ENCODE measurements around the gene AGXT.
"Not testable (repeated sequence)": the region's sequence is repeated elsewhere in the genome, so short reads cannot be mapped to it uniquely, and the experiment has no call there.

AGXT gene

DNA sequence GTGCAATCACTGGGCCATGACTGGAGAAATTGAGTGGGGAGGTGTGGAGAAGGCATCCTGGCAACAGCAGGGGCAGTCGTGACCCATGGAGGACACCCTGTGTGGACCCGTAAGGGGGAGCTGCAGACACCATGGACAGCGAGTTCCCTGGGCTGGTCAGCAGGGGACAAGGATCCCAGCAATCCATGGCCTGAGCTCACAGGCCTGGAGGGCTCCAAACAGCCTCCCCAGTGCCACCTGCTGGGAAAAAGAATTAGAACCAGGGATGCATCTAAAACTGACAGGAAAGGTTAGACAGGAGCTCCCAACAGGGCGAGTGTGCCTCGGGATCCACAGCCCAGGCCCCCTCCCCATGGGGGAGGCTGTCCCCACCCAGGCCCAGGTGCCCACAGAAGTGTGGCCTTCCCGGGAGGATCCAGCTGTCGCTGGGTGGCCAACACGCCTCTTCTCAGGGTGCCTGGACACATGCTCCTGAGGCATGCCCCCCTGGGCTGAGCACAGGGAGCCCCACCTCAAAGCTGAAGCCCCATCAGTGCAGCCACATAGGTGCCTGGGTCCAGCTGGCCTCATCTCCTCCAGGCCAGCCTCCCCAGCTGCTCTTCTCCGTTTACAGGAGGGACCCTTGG is 28.1 kb upstream of the AGXT start:
- DNase-seq (ENCODE audit: low read depth), result peak; percentile 35

DNA sequence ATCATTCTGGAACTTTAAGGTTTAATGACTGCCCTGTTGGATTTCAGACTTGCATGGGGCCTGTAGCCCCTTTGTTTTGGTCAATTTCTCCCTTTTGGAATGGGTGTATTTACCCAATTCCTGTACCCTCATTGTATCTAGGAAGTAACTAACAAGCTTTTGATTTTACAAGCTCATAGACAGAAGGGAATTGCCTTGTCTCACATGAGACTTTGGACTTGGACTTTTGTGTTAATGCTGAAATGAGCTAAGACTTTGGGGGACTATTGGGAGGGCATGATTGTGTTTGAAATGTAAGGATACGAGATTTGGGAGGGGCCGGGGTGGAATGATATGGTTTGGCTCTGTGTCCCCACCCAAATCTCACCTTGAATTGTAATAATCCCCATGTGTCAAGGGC is 22.3 kb upstream of the AGXT start:
- DNase-seq (ENCODE audit: low read depth), result not testable (repeated sequence)

DNA sequence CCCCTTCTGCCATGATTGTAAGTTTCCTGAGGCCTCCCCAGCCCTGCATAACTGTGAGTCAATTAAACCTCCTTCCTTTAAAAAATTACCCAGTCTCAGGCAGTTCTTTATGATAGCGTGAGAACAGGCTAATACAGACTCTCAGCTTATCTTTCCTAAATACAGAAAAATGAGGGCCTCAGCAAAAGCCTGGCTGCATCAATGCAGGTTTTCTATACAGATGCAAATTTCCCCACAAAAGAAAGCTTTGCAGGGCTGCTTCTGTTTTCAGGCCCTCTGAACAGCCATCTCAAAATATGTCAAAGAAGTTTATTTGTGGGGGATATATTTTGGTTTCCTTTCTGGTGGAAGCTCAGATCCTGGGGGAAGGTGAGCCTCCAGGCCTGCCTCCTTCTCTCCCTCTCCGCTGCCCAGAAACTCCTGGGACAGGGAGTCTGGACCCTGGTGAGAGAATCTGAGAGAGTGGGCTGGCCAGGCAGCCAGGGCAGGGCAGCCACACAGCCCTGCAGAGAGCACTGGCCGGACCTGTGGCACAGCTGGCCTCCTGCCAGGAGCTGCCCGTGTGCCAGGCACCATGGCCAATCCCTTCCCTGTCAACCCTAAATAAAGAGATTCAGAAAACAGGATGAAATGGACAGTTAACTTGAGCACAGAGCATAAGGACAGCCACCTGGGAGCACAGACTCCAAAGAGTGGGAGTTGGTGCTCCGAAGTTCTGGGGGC is 21.6 kb upstream of the AGXT start:
- DNase-seq (ENCODE audit: low read depth), result no peak

DNA sequence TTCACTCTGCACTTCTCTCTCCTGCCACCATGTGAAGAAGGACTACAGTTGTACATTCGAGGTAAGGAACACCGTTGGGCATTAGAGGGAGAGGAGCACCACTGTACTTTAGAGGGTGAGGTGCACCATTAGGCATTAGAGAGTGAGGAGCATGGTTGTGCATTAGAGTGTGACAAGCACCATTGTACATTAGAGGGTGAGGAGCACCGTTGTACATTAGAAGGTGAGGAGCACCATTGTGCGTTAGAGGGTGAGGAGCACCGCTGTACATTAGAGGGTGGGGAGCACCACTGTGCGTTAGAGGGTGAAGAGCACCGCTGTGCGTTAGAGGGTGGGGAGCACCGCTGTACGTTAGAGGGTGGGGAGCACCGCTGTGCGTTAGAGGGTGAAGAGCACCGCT is 20.8 kb upstream of the AGXT start:
- DNase-seq (ENCODE audit: low read depth), result no peak

DNA sequence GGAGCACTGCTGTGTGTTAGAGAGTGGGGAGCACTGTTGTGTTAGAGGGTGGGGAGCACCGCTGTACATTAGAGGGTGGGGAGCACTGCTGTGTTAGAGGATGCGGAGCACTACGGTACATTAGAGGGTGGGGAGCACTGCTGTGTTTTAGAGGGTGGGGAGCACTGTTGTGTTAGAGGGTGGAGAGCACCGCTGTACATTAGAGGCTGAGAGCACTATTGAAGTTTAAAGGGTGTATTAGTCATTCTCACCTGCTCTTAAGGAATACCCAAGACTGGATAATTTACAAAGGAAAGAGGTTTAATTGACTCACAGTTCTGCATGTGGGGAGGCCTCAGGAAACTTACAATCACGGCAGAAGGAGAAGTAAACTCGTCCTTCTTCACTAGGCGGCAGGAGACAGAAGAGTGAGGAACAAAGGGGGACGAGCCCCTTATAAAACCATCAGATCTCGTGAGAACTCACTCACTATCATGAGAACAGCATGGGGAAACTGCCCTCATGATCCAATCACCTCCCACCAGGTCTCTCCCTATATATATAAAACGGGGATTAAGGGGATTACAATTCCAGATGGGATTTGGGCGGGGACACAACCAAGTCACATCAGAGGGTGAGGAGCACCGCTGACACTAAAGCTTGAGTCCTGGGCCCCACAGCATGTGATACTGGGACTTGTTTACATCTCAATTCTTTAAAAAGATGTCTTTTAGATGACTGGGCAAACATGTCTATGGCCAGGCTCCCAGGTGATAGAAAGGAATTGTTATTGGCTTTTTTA is 19.5 kb upstream of the AGXT start:
- no peak for DNase-seq (ENCODE audit: low read depth)

DNA sequence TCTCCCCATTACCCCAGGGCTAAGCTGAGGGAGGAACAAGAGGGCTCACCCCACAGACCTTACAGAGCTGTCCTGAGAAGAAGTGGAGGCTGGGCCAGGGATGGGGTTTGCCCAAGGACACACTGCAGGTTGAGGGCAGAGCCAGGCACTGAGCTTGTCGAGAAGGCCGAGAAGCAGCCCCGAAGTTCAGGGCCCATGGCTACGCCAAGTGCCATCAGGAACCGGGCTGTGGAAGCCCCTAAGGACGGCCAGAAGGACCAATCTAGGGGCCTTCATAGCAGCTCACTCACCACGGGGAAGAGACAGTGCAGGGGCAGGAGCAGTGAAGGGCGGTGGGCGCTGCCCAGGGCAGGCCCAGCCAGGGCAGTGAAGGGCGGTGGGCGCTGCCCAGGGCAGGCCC is 18.6 kb upstream of the AGXT start:
- no peak for DNase-seq (ENCODE audit: low read depth)

DNA sequence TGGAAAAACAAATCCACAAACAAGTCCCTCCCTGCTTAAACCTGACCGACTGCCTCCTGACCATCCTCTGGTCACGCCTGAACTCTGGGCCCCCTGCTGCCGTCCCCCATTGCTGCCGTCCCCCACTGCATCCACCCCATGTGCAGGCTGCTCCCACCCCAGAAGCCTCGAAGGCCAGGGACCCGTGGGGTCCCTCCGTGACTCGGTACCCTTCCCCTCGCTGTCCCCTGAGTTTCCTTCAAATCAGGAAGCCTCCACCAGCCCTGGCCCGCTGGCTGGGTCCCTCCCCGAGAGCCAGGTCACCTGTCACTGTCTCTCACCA is 17.9 kb upstream of the AGXT start:
- DNase-seq (ENCODE audit: low read depth), result no peak

DNA sequence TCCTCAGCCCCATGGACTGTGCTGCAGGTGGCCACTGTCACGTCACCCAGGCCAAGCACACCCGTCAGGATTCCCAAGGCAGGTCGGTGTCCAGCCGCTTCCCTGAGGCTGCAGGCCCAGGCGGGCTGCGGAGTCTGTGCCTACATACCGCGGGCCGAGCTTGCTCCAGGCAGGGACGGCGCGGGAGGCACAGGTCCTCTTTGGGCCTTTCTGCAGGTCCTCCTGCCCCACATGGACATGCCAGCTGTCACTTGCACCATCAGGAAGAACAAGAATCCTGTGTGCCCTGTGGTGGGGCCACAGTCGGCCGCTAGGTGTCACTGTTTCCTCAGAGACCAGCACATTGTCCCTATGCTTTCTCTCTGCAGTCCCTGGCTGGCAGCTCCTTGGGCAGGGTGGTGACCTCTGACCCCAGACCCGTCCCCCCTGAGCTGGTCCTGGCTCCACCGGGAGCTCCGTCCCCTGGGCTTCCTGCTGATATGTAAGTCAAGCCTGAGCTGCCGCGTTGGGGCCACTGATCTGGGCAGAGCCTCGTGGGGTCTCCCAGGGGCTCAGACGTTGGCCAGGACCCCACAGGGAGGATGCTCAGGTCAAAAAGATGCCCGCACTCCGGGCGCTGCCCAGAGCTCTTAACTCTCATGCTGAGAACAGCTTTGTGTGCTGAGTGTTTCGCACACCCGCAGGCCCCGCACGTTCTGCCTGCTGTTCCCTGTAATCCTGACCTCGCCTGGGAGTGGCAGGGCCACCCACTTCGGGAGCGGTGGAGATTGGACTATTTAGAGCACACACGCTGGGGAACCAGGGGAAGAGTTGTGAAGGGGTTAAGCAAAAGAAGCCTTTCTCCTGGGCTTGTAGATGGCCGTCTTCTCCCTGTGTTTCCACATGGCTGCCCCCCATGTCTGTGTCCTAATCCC is 17.3 kb upstream of the AGXT start:
- DNase-seq (ENCODE audit: low read depth), result peak; percentile 60

DNA sequence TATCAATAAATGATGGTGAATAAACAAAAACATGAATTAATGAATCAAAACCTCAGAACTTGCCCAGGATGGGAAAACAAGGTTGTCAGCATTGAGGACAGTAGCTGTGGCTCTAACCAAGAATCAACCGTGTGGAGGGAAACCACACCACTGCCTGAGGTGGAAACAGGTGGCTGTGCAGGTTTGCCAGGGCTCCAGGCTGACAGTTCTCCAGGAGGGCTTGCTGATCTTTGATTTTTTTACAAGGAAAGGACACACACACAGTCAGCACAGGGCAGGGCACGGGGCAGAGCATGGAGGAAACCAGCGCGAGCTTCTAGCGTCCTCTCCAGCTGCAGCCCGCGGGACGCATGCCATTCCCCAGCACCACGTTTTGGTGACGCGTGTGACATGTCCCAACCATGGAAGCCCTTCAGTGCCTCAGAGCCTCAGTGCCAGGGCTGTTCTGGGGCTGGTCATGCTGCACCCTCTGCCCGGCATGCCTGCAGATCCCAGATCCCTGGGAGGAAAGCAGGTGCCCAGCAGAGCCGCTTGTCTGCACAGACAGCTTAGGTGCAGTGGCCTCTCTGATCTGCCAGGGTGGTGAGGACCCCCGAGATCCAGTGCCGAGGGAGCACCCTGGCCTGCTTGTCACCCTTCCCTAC is 15.8 kb upstream of the AGXT start:
- no peak for DNase-seq (ENCODE audit: low read depth)

DNA sequence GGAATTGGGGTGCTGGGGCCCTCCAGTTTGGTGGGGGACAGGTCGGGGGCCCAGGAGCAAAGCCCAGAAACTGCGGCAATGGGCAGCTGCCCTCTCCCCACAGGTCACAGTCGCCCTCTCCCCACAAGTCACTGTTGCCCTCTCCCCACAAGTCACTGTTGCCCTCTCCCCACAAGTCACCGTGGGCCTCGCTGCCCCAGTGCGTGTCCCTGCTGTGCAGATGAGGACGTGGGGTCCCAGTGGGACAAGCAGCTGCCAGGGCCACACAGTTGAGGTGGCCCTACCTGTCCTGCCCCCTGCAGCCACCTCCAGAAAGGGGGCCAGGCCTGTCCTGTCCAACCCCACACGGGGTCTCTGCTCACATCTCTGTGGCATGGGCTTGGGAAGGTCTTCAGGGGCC is 13.0 kb upstream of the AGXT start:
- DNase-seq (ENCODE audit: low read depth), result no peak

DNA sequence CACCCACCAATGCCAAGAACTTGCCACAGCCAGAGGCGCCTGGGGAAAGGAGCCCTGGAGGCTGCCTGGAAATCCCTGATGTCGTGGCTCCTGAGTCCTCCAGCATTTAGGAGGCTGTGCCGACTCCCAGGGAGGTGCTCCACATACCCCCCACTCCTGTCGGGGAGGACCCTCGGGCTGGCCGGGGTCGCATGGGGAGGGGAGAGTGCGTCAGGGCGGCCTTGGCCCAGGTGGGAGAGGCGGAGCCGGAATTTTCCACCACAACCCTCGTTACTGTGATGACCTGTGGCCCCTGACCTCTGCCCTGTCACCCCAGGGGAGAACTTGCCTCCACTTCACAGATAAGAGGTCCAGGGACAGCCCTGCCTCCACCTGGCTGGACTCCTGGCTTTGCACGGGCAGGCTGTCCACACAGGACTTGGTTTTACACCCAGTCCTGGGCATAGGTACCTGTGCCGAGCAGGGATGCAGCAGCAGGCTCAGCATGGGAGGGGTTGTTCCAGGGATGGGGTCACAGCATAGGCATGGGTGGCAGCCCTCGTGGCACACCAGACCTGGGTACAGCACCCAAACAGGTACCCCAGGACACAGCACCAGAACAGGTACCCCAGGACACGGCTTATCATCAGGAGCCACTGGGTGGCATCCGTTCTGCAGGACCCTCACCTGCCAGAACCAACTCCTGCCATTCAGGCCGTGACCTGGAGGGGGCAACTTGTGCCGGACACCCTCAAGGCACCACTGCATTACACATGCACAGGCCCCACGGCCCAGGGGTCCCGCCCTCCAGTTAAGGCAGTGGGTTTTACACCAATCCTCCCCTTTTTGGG is 12.3 kb upstream of the AGXT start:
- DNase-seq (ENCODE audit: low read depth), result no peak

DNA sequence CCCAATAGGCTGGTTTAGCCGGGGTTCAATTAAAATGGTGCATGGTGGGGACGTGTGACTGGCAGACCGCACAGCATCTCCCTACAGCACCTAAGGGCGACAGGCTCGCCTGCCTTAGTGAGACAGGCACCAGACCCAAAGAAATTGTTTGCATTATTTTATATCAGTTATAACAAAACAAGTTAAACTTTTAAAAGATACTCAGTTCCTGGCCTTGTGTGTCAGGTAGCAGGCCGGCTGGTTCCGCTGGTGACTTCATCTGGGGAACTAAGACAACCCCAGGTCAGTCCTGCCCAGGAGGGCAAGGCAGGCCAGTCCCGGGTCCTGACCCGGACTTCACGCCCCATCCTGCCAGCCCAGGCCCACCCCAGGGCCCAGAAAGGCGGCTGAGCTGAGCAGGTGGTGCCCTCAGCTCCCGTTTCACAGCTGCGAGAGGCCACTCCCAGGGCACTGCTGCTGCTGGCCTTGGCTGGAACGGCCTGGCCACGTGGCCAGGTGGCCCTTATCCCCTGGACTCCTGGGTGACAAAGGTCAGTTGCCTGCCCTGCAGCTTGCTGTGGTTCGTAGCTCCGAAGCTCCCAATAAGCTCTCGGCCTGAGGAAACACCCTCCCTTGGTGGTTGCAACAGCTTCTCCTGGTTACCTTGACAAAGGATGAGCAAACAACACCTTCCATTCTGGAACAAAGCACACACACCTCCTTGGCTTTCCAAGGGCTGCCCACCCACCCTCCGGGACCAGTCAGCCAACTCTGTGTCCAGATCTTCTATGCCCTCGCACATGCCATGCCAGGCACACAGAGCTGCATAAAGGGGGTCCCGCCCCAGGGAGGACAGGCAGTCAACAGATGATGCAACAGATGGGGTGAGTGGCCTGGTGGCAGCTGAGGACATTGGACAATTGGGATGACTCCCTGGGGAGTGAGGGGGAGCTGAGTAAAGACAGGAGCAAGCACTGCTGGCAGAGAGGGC is 11.3 kb upstream of the AGXT start:
- DNase-seq (ENCODE audit: low read depth), result no peak

DNA sequence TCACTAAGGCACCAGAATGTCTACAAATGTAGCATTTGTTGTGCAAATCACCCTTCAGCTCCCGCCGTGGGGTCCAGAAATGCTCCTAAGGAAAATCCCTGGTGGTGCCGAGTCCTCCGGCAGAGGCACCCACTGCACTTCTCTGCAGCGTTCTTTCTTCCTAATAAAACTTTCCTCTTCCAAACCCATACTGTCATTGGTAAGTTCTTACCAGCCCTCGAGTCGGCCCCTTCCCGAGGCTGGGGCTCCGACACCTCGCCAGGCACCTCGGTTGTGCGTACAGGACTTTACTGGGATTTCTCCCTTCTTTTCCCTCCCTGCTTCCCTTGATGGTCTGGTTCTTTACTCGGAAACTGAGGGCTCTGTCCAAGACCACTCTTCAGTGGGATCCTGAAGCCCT is 10.3 kb upstream of the AGXT start:
- DNase-seq (ENCODE audit: low read depth), result no peak

DNA sequence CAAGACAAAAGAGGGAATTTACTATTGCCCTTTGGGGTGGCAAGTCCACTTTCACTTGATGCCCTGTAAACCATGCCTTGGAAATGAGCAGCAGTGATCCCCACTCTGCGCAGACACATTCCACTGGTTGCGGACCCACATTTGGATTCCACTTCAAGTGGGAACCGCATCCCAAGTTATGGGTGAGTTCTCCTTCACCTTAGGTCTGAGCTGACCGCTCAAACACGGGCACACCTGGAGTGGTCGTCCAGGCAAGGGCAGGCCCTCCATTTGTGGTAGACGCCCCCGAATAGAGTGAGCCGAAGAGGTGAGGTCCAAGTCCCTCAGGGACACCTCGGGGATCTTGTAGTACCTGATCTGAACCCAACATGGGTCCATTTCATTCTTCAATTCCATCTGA is 9.8 kb upstream of the AGXT start:
- DNase-seq (ENCODE audit: low read depth), result no peak

DNA sequence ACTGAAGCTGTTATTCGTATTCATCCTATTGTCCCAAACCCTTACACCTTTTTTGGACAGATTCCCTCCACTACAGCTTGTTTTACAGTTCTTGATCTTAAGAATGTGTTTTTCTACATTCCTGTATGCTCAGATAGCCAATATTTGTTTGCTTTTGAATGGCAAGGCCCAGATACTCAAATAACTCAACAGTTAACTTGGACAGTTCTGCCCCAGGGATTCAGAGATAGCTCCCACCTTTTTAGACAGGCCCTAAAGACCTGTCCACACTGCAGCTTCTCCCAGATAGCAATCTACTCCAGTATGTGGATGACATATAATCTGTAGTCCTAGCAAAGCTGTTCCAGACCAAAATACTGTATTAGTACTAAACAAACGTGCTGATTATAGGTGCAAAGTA is 7.1 kb upstream of the AGXT start:
- no peak for DNase-seq (ENCODE audit: low read depth)

DNA sequence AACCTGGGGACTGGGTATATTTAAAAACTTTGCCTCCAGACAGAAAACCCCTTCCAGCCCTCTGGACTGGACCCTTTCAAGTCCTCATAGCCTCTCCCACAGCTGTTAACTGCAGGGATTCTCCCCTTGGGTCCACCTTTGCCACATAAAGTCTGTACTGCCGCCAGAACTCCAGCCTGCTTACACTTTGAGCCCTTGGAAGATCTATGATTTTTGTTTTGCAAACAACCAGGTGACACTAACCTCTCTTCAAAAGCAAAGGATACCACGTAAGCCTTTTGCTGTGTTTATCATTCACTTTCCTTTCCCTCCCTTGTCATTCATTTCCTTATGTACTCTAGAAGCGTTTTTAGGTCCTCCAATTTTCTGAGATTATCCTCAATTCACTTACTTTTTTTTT is 4.1 kb upstream of the AGXT start:
- DNase-seq (ENCODE audit: low read depth), result no peak

DNA sequence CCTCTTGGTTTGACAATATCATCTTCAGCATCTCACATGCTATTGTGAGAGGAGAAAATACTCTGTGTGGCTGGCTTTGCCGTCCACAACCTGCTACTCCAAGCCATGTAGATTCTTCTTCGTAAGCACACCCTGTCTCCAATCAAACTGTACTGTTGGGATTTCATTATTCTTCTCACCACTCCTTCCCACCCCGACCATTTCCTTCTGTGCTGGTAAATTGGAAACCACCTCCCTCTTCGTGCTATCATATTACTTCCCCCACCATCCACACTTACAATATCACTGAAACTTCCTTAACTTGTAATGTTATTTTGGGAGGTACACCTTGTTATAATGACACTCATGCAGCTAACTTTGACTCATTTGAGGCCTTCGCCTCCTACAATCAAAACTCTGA is 3.2 kb upstream of the AGXT start:
- DNase-seq (ENCODE audit: low read depth), result no peak

DNA sequence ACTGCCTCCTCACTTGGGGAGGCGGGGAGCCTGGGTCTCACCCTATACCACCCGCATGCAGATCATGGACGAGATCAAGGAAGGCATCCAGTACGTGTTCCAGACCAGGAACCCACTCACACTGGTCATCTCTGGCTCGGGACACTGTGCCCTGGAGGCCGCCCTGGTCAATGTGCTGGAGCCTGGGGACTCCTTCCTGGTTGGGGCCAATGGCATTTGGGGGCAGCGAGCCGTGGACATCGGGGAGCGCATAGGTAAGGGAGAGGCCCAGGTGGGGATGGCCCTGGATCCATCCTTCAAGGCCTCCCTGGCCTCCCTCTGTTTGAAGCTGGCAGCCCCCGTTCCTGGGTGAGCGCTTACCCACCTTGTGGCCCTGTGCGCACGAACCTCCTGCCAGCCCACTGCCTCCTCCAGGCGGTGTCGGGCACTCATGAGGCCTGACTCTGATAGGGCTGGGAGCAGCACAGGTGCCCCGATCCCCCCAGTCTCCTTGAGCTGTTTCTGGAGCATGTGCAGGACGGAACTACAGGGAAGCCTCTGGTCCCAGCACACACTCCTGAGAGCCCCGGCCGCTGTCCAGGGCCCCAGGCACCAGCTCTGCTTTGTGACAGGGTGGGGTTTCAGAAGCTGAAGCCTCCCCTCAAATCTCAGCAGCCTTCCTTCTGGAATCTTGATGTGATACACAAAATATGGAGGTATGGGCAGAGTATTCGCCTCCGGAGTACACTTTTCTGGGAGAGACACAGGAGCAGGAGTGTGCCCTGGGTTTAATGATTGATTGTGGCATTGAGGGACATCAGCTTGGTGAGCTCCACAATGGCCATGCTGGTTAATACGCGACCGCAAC is 708 bp downstream of the AGXT start:
- no peak for DNase-seq (ENCODE audit: low read depth)
